AG20443 (cell line): Measurements from ENCODE around the gene DELE1.
"Not testable (repeated sequence)": the region's sequence is repeated elsewhere in the genome, so short reads cannot be mapped to it uniquely, and the experiment has no call there.

Experiments used
- DNase-seq: peaks from one replicate; pipeline ENCODE4 v3.0.0; 2012; ENCODE audit warnings: low spot score, mixed read lengths

Gene DELE1

DNA sequence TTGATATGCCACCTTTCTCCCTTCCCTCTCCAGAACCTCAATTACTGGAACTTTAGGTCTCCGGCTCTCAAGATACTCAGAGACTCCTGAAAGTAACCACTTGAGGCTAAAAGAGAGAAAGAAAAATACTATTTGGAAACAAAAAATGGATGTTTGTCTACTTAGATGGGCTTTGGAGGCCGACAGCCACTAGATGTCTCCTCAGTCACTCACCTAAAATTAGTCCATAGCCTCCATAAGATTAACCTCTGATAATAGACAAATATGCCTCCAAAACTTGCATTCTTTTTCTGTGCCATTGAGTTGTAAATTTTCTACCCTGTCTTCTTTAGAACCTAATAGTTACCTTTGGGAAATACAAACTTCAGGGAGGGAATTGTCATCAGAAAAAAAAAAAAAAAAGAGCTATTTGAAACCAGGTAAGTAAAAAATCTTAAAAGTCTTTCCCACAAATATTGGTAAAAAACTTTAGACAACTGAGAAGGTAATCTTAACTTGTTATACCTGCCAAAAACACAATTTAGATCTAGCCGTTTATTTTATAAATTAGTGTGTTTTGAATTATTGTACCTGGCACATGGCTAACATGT lies 34.3 kb upstream of the DELE1 start:
- DNase-seq, result no peak

DNA sequence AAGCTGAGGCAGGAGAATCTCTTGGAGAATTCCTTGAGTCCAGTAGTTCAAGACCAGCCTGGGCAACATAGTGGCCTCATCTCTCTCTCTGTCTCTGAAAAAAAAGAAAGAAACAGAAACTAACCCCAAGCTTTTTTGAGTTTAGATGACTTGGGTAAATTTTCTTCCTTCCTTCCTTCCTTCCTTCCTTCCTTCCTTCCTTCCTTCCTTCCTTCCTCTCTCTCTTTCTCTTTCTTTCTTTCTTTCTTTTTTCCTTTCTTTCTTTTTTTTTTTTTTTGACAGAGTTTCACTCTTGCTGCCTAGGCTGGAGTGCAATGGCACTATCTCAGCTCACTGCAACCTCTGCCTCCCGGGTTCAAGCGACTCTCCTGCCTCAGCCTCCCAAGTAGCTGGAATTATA lies 33.2 kb upstream of the DELE1 start:
- DNase-seq, result not testable (repeated sequence)

DNA sequence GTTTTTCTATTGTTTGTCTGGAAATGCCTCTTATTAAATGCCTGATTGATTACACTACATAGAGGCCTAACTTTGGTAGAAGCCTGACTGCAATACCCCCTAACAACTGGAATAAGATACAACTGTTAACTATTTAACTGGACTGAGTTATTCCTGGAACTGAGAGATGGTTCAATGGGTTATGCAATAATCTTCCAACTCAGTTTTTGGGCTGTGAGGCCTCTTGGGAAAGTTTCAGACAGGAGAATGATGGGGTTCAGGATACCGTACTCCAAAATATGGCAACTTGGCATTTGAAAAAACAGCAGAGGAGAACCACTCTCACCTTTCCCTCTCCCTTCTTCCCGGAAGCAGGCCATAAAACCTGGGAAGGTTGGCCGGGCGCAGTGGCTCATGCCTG lies 26.2 kb upstream of the DELE1 start:
- no peak for DNase-seq

GRCh38 chr5:141898448-141899049 lies 25.1 kb upstream of the DELE1 start:
- no peak for DNase-seq

DNA sequence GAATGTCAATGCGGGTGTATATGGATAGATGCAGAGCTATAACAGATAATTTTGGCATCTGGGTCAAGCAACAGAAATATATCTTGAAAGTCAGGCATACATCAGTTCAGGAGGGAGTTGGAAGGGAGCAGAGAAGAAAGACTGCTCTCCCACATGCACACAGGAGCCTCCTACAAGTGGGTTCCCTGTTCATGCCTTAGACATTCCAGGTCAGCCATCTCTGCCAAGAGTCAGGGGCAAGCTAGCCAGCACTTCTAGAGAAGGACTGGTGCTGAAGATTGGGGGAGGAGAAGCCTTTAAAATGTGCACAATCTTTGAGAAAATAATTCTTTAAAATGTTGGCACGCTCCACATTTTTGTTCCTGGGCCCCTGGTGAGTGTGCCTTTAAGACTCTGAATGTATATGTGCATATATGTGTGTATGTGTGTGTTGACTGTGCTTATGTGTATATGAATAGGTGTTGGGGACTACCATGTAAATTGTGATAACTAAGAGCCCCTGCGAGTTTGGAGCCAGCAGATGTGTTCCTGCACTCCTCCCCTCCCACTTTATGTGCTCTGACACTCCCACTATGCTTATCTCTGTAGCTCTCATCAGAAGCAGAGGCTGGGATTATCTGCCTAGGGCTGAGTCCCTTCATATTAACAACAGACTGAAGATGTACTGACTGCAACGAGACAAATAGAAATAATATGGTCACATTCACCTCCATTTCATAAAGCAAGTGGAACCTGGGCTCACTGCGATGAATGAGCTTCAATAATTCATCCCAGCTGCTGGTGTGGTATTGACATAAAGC lies 21.5 kb upstream of the DELE1 start:
- DNase-seq, result no peak

DNA sequence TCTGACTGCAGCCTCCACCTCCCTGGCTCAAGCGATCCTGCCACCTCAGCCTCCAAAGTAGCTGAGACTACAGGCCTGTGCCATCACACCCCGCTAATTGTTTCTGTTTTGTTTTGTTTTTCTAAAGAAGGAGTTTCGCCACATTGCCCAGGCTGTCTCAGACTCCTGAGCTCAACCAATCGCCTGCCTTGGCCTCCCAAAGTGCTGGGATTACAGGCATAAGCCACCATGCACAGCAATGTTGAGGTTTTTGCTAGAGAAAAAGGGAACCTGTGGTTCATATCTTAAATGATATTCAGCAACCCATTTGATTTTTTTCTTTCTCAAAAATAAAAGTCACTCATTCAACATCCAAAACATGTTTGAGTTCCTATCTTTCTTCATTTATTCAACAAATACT lies 20.4 kb upstream of the DELE1 start:
- DNase-seq, result no peak

DNA sequence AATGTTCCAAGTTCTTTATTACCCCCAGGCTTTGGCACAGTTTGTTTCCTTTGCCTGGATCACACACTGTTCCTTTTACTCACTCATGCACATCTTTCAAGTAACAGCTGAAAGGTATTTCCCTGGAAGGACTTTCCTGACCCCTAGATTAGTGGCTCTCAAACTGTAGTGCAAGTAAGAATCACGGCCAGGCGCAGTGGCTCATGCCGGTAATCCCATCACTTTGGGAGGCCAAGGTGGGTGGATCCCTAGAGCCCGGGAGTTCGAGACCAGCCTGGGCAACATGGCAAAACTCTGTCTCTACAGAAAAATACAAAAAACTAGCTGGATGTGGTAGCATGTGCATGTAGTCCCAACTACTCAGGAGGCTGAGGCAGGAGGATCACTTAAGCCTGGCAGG lies 19.1 kb upstream of the DELE1 start:
- no peak for DNase-seq

GRCh38 chr5:141906517-141906916 lies 17.2 kb upstream of the DELE1 start:
- DNase-seq, result no peak

- DNase-seq, result no peak
Measured at GRCh38 chr5:141906972-141907371, 16.7 kb upstream of the DELE1 start.

DNA sequence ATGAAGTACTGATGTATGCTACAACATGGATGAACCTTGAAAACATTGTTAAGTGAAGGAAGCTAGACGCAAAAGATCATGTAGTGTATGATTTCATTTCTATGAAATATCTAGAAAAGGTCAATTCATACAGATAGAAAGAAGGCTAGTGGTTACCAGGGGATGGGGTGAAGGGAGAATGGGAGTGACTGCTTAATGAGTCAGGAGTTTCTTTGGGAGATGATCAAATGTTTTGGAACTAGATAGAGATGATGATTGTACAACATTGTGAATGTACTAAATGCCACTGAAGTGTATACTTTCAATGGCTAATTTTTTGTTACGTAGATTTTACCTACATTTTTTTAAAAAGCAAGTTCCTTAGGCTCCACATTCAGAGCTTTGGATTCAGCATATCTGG lies 14.9 kb upstream of the DELE1 start:
- peak; percentile 44 for DNase-seq

DNA sequence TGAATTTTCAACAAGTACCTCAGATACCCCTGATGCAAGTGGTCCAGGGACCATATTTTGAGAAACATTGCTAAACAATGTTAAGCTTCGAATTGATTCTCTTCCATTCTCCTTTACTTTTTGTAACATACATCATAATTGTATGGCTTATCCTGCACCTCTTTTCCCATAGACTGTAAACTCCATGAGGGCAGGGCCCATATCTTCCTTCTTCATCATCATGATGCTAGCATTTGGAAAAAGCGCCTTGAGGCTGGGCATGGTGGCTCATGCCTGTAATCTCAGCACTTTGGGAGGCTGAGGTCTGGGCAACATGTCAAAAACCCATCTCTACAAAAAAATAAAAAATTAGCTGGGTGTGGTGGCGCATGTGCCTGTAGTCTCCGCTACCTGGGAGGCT lies 14.5 kb upstream of the DELE1 start:
- no peak for DNase-seq

- peak; percentile 51 for DNase-seq
Measured at GRCh38 chr5:141910271-141910673, 13.4 kb upstream of the DELE1 start.

DNA sequence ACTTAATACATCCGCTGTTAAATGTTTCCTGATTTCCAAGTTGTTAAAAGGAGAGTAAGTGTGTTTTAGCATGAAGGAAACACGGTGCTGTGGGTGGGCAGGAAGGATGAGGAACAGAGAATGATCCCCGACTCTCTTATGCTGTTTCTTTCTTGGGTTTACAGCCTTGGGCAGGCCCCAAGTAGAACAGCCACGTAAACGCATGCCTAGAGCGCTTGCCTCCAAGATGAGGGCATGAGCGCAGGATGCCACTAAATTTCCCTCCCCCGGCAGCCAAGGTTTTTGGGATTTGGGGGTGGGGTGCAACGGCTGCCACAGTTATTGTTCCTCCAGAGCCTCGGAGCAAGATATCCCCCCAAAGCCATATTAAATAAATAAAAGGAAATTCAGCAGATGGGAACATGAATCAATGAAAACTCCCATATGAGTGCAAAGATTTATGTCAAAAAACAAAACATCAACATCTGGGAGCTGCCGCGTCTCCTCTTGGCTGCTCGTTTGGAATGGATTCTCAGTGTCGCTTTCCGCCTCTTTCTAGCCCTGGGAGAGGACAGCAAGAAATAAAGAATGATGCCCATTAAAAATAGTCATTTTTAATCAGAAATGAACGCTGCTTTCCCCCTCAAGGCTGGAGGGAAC lies 10.0 kb upstream of the DELE1 start:
- peak; percentile 21 for DNase-seq

DNA sequence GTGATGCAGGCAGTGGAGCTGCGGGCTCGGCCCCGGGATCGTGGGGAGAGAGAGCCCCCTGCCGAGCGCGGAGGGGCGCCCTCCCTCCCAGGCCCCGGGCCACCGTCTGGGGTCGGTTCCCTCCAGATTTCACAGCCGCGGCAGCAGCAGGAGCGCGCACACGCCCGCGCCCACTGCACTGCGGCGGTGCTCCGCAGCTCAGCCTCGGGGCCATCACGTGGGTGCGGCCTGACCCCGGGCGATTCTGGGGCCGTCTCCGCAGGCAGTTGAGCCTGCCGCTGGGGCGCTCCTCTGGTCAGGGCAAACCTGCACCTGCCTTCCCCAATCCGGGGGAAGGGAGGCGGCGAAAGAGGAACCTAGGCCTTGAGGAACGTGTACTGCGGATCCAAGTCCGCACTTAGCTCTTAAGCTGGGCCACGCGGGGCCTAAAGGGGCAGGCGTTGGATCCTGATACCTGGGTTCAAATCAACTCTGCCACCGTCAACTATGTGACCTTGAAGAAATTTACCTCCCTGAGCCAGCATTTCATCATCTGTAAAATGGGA lies 9.4 kb upstream of the DELE1 start:
- peak; percentile 67 for DNase-seq

GRCh38 chr5:141914797-141915196 lies 8.9 kb upstream of the DELE1 start:
- no peak for DNase-seq

DNA sequence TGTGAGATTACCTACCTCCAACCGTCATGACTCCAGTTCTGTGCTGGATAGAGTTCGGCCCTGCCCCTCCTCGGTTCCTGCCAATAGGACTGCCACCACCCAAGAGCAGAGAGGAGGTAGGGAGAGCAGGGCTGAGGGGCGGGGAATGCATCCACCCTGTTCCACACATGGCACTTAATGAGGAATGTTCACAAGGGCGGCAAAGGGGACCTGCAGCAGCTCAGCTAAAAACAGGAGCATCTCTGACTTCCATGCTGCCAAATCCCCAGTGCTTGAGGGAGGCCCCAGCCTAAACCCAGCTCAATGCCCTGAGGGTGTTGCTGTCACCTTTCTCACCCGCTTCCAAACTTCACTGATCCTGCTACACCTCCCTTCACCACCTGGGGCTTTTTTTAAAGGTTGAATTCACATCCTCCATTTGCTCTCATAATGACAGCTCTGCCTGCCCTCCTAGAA lies 7.8 kb upstream of the DELE1 start:
- no peak for DNase-seq

GRCh38 chr5:141916522-141916921 lies 7.1 kb upstream of the DELE1 start:
- no peak for DNase-seq

GRCh38 chr5:141917760-141918159 lies 5.9 kb upstream of the DELE1 start:
- no peak for DNase-seq

GRCh38 chr5:141919218-141920119 lies 4.2 kb upstream of the DELE1 start:
- no peak for DNase-seq

- no peak for DNase-seq
Measured at GRCh38 chr5:141920771-141921170, 2.9 kb upstream of the DELE1 start.

DNA sequence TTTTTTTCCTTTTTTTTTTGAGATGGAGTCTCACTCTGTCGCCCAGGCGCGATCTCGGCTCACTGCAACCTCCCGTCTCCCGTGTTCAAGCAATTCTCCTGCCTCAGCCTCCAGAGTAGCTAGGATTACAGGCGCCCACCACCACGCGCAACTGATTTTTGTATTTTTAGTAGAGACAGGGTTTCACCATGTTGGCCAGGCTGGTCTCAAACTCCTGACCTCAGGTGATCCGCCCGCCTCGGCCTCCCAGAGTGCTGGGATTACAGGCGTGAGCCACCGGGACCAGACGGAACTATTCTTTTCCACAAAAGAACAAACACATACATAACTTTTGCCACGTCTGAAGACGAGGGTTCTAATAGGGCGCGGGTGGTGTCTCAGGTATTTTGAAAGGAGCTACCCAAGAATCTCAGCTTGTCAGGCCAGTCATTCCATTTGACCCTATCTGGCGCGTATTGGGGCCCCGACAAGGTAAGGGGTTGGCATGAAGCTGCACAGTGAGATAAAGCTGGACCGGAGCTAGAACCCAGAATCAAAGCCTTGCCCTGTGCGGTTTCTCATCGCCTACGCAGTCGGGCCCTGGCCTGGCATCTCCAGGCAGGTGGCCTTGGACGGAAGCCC lies 734 bp upstream of the DELE1 start:
- not testable (repeated sequence) for DNase-seq
